ENCODE measurements around the gene PGRMC2. TPM values are rescaled to one million over a fixed set of nuclear protein-coding genes. Genes with fewer than 3 reads are reported as not detected.

Gene PGRMC2
- polyA plus RNA-seq, 1 donor = 127 TPM

DNA sequence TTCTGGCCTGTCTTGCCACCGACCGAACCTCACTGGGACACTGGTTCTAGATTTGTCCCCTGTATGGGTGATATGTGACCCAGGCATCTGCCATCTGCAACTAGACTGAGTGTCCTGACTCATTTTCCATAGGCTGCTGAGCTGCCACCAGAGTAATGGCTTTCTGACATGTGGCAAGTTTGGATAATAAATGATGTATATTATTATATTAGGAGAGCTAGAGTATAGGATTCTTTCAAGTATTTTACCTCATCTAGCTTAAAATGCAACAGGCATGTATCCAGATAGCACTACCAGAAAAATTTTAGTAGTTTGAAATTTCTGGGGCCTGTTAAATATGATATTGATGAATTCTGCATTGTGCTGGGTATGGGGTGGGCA is 15.8 kb upstream of the PGRMC2 start:
- DNase-seq = no peak

DNA sequence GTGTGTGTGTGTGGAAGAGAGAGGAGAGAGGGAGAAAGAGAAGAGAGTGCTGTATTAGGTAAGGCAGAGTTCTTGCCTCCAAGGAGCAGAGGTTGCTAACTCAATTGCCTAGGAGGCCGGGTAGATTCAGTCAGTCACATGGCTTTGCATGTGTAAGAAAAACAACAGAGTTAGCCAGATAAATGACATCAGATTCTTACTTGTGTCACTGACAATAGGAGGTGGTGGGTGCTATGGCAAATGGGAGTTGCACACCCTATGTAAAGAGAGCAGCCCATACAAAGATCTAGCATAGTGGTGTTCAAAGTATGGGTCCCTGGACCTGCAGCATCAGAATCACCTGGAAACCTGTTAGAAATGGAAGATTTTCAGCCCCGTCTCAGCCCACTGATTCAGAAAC is 14.4 kb upstream of the PGRMC2 start:
- DNase-seq = no peak

DNA sequence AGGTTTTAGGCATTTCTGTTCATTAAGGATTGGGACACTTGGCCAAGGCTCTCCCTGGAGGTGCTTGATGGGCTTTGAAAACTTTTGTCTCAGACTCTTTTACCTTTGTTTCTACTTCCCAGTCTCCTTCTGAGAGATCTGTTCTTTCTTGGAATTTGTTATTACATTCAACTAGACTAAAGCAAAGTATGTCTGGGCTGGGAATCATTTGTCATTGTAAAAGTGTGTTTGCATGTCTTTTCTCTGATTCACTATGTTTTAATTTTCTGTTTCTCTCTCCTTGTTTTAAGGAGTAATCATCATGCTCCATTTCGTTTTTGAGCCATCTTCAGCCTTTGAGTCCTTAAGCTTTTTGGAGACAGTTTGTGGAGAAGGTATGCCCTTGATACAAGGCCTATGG is 12.2 kb upstream of the PGRMC2 start:
- no peak for DNase-seq

DNA sequence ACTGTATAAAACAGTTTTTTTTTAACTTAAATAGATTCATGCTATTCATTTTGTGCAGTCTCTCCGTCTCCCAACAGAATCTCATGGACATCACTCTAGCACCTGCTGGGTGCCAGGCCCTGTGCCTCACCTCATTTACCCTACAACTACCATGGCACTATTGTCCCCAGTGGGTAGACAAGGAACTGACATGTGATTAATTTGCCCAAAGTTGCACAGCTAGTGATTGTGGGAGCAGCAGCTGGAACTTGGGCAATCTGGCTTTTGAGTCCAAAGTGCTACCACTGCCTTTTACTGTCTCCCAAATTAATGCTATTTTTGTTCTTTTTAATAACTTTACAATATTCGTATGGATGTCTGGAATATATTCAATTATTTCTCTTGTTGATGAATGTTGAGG is 11.2 kb upstream of the PGRMC2 start:
- DNase-seq = no peak

DNA sequence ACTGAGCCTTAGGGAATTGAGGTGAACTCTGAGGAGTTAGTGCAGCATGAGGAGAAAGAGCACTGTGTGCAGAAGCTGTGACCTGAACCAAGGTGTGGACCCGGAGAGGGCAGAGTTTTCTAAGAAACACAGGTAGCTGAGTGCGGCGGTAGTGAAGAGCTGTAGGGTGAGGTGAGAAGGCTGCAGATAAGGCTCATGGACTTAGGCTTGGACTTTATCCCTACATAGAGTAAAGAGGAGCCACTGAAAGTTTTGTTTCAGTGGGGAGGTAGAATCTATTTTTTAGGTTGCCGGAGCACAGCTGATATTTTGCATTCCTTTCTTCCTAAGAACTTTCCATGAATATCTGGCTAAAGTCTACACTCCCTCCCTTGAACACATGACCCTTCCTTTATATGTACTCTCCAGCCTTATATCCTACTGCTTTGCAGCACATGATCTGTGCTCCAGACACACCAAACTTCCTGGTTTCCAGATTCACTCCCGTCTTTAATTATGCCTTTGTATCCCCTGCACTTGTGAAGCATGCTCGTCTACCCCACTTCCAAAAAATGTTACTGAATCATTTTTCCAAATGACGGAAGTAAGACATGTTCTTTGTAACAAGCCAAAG is 10.6 kb upstream of the PGRMC2 start:
- no peak for DNase-seq

DNA sequence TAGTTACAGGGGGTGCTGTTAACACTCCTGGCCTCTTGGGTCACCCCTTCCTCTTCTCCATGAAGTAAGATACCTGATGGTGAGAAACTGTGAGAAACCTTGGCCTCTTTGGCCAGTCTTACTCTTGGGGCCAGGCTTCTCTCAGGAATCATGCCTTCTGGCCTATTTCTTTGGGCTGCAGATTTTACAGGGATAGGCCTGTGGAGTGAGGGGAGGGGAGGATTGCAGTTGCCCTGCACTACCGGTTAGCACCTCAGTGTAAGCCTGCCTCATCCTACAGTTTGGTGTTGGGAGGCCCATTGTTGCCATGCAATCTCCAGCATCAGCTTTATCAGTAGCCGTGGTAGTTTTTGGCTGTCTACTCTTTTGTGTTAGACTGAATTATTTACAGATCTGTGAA is 7.6 kb upstream of the PGRMC2 start:
- no peak for DNase-seq

DNA sequence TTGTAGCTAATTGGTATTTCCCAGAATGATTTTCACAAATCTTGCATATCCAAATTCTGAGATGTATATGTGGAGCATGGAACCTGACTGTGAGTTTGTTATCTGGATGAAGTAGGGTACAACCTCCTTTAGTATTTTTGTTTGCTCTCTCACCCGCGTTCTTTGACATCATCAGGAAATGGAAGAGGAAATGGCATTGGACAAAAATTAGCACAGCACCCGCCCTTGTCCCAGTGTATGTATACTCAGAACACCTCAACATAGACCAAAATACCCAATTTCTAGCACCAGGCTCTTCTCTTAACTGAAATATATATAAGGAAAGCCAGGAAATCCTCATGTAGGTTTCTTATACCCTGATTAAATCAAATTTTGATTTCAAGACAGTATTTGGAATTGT is 6.9 kb upstream of the PGRMC2 start:
- no peak for DNase-seq

DNA sequence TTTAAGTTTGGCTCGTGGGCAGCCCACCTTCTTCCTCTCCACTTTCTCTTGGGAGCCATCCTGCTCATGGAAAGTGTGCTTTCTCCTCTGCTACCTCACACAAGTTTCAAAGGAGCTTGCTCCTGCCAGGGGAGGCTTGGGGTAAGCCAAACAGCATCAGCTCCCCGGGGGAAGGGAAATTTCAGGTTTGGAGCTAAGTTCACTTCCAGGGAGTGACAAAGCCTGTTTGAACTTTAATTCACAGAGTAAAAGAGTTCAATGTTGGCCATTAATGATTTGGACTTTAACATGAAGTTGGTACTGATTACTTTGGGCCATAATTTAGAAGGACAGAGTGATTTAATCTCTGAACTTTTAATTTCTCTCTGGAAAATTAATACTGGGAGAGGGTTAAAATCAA is 4.7 kb upstream of the PGRMC2 start:
- DNase-seq = no peak

DNA sequence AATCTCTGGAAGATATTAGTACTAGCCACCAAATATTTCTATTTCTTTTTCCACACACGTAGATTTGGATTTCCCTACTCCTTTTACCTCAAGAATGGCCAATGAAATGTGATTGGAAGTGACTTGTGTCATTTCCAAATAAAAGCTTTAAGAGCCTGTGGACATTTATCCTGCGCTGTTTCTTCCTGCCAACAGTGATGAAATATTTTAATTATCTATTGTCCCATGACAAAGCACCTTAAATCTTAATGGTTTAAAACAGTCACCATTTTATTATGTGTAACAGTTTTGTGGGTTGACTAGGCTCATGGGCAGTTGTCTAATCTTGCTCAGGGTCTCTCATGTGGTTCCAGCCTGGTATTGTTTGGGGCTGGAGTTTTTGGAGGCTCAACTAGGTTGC is 3.5 kb upstream of the PGRMC2 start:
- no peak for DNase-seq

DNA sequence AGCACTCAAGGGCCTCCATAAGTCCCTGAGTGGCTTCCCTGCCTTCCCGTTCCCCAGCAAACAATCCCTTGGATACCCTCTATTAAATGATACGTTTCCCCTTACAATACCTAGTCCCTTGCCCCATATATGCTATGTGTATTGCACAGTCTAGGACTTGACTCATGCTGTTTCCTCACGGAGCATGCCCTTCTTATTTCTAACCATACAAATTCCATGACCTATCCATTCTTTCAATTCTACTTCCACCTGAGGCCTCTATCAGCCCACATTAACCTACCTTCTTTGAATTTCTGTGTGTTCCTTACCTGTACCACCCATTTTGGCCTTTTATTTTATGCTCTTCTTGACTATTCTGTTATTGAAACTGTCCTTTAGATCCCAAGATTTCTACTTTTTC is 2.9 kb upstream of the PGRMC2 start:
- DNase-seq = no peak

DNA sequence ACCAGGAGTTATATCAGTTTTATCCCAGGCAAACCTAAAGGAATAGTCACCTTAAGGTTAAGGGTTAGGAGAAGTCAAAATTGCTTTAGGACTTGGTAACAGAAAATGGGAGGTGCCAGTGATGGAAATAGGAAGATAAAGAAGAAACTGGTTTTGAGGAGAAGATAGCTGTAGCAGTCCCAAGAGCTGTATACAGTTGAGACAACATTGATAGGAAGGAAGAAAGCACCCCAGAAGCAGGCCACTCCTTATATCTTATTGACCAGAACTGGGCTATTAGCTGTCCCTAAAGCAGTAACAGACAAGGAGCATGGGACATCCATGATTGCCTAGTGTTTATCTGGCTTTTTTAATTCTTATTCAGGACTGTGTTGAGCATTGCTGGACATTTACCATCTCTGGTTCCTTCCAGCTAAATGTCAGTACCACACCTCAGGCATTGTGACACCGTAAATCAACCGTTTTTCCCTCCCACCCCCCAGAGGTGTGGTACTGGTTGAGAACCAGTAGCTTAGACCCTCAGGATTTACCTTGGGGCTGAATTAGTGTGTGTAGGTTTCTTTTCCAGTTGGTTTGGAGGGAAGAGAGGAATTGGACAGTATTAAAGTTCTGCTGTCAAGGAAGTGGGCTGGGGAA is 2.0 kb upstream of the PGRMC2 start:
- DNase-seq = no peak

DNA sequence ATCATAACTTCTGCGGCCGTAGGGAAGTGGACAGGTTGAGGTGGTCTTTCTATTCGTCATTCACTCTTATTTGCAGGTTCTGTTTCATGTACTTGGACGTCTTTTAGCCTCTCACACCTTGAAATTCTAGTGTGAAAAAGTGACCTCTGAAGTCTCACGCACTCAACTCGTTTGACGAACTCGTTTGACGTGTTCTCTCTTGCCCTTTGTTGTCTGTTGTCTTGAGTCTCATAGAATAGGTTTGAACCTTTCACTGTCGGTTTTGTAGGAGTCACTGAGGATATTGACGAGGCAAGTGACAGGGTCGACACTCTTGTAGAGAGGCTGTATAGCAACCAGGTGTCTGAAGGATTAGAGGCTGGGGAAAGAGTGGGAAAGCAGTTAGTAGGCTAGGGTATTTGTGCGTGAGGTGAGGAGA is 1.1 kb upstream of the PGRMC2 start:
- DNase-seq = peak; percentile 58

DNA sequence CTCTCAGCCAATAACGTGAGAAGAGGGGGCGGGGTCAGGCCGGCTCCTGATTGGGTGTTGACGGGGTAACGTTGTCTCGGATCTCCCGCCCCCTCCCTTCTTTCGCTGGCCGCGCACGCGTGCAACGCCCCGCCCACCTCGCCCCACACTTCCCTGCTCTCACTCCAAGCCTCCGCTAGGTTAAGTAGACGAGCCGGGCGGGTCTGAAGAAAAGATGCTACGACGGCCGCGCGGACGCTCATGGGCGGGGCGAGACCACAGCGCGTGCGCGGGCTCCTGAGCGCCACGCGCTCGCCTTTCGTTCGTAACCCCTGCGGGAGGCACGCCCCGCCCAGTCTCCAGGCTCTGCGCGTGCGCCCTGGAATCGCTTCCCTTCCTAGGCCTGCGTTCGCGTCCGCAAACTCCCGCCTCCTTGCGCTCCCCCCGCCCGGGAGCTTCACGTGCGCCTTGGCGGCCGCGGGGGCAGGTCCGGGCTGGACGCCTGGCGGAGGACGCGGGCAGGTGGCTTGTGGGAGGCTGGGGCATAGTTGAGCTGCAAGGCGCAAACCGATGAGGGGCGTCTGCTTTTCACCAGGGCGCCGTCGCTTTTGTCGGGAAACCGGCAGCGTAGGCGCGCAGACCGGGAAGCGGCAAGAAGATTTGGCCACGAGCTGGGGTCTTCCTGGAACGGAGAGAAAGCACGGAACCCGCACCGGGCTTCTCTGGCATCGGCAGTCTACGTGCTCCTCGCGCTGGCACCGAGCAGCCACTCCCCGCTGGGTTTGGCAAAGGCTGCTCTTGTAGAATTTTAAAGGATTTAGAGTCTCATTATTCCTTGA is 467 bp upstream of the PGRMC2 start:
- DNase-seq = peak; percentile 99

DNA sequence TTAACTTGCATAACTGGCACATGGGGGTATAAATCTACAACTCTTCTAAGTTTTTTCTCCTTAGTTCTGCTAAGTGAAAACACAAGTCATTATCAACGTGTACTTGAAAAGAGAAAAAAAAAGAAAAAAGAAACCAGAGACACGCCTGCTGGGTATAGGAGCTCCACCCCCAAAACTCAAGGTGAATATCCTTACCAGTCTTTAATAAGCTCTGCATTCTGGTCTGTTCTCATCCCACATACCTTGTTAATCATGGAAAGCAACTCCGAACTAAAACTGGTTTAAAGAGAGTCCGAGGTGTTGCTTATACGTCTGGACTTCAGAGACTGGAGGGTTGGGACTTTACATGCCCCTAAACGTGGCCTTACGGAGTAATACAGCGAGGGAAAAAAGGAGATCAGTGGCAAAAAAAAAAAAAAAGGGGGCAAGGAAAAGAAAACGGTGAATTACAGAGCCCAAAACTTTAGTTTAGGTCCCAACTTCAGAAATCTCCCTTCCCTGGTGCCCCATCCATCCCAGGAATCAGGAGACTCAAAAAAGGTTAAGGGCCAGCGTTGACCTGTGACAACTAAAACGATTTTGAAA is 1.0 kb downstream of the PGRMC2 start:
- peak; percentile 45 for DNase-seq

DNA sequence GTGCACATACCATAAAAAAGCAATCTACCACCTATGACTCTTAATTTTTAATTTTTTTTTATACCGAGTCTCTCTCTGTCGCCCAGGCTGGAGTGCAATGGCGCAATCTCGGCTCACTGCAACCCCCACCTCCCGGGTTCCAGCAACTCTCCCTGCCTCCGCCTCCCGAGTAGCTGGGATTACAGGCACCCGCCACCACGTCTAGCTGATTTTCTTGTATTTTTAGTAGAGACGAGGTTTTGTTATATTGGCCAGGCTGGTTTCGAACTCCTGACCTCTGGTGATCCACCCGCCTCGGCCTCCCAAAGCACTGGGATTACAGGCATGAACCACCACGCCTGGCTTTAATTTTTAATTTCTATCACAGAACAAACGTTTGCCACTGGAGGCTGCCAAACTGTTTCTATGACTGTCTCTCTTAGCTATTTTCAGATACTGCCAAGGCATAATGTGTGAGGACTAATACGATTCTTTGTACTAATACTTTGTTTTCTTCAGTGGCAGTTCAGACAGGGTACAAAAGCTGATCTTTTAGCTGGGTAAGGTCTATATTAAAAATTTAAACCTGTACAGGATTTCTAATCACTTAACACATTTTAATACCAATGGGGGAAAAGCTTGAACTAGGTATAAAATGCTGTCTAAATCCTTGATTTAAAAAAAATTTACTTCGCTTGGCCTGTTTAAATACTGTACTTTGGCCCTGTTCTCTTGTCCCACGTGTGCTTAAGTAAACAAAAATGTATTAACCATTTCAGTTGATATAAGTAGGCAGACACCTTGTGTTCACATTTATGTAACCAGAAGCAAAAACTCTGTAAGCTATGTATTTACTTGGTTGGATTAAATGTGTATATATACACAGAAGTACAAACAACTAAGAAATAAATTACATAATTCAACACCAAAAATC is 2.3 kb downstream of the PGRMC2 start:
- DNase-seq = no peak

DNA sequence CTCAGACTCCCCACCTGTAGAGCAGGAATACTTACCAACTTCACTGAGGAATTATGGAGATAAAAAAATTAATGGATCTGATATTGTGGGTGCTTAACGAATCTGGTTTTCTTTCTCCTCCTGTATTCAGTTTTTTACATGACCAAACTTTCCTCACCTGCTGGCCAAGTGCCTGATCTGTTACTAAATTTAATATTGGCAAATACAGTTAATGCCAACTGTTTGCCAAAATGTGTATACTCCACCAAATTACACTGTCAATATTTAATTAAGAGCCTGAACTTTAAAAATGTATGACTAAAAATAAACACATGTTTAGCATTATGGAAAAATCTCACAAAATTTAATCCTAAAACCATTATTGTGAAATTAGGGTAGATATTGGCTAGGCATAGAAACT is 3.3 kb downstream of the PGRMC2 start:
- DNase-seq = no peak

DNA sequence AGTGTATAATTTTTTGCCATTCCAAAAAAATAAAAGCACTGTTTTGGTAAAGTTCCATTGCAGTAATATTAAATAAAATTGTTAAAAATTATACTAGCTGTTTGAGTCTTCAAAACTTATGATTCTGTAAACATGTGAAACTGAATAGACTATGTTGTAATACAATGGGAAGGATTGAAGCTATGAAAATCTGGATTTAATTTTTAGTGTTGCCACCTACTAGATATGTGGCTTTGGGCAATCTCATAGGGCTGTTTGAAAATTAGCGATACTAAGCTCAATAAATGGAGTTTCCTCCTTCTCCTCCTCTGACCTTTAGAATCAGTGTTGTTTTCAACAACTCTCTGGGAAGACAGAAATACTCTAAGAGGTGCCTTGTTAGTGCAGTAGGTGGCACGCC is 4.5 kb downstream of the PGRMC2 start:
- no peak for DNase-seq

DNA sequence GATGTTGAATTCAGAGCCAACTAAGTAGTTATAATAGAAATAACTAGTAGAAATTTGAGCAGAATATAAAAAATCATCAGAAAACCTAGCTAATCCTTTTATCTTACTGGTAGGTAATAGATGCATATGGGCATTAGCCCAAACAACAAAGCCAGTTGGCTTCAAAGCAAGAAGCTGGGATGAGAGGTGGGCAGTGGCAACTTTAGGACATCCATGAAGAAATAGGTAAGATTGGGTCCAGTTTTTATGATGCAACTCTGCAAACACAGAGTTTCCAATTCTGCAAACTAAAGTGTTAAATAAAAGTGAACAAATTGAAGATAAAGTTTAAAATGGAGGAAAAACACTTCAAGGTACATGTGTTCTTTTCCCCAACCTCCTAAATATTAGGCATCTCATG is 5.1 kb downstream of the PGRMC2 start:
- no peak for DNase-seq

DNA sequence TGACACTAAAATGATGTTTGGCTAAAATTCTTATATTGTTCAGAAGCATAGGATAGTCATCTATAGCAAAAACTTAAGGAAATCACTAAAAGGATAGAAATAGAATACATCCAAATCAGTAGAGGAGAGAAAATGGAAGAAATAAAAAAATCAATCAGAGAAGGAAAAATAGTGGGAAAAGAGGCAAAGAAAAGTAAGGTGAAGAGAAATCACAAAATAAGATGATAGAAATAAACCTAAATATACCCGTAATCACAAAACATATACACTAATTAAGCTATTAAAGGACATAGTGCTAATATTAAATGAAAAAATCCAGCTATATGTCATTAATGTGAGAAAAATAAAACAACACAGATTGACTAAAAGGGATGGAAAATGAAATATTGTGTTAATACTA is 6.3 kb downstream of the PGRMC2 start:
- DNase-seq = no peak

DNA sequence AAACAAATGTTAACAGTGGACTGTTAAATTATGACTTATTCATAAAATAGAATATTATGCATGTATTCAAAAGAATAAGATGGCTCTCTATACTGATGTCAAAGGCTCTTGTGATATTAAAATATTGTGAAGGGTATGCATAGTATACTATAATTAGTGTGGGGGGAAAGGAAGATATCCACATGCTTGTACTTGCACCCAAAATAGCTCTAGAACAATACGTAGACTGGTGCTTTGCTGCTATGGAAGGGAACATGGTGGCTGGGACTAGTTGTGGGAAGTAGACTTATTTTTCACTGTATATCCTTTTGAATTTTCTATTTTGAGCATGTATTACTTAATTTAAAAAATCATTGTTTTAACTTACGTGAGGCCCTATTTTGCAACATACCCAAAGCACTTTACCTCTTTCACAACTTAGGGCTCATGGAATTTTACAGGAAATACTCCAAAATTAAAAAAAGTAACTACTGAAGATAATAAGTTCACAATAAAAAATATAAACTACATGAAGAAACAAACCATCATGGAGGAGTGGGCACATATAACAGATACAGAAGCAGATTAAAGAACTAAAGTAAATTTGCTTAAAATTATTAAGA is 7.9 kb downstream of the PGRMC2 start:
- DNase-seq = no peak

DNA sequence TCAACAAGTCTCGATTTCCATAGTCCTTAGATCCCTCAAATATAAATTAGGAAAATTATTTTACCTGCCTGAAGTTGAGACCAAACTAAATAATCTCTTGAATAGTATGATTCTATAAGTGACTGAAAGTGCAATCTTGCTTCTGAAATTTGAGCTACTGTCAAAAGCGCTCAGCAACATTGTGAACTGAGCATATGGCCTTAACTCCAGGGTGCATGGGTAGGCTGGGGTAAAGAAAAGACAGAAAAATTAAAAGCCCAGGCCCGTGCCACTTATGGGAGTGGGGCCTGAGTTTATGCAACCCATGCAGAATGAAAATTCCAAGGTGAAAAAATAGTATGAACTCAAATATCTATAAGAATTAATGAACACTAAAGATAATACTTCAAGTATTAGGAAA is 9.8 kb downstream of the PGRMC2 start:
- no peak for DNase-seq

DNA sequence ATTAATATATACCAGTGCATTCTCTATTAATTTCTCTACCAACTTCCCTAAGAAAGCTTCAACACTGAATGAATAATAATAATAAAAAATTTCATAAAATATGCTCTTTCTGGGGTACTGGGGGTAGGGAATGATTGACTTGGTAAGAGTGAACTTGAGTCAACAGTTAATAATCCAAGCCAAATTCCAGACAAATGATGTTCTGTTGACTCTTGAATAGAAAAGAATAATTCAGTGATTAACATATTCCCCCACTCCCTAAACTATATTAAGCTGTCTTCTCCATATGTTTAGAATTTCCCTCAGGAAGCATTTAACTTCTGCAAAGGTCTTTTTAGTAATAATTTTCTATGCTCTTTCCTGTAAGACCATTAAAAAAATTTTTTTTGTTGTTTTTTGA is 12.3 kb downstream of the PGRMC2 start:
- DNase-seq = no peak
